ENCODE data around the gene GLCCI1.

Gene GLCCI1

GRCh38 chr7:7968544-7969305 is at the start of gene GLCCI1:
Gene GLCCI1, plus strand, starts transcription at chr7:7968796. Its CDS starts 555 bp downstream, at chr7:7969351.
- peak; percentile 98 for DNase-seq

- DNase-seq, result peak; percentile 13
These were observed 49.1 kb upstream of the GLCCI1 start for GRCh38 chr7:7919449-7919945.

GRCh38 chr7:7920056-7920455 is 48.5 kb upstream of the GLCCI1 start:
- no peak for DNase-seq

DNA sequence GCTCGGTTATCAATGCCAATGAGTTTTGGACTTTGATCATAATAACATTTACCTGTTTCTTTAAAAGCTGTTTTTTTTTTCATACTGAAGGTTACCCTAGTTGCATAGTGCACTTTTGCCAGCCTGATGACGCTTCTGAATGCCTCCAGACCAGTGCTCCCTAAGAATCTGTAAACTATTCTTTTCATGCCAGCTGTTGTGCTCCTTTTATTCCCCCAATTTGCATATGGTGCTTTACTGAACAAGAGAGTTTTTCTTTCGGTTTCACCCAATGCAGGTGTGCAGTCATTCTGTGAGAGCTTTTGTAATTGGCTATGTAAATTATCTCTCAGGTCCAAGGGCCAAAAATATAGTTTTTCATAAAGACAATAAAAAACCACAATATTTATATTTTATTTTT is 48.1 kb upstream of the GLCCI1 start:
- DNase-seq, result peak; percentile 49

GRCh38 chr7:7921830-7922229 is 46.8 kb upstream of the GLCCI1 start:
- DNase-seq, result no peak

- no peak for DNase-seq
These were observed 45.8 kb upstream of the GLCCI1 start for GRCh38 chr7:7922684-7923385.

GRCh38 chr7:7923818-7924217 is 44.8 kb upstream of the GLCCI1 start:
- DNase-seq, result no peak

GRCh38 chr7:7924303-7924702 is 44.3 kb upstream of the GLCCI1 start:
- DNase-seq, result no peak

- DNase-seq, result no peak
These were observed 37.0 kb upstream of the GLCCI1 start for GRCh38 chr7:7931626-7932025.

DNA sequence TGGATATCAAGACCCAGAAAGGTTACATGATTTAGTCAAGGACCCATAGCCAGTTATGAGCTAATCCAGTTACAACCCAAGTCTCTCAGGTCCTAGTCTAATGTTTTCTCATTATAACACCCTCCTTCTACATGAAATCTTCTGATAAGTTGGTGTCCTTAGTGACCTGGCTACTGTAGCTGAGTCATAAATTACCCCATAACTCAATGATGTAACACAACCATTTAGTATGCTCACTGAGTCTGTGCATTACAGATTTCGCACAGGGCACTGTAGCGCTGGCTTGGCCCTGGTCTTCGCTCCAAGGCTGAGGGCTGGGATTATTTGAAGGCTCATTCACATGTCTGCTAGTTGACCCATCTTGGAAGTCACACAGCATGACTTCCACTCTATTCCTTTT is 36.0 kb upstream of the GLCCI1 start:
- DNase-seq, result no peak

DNA sequence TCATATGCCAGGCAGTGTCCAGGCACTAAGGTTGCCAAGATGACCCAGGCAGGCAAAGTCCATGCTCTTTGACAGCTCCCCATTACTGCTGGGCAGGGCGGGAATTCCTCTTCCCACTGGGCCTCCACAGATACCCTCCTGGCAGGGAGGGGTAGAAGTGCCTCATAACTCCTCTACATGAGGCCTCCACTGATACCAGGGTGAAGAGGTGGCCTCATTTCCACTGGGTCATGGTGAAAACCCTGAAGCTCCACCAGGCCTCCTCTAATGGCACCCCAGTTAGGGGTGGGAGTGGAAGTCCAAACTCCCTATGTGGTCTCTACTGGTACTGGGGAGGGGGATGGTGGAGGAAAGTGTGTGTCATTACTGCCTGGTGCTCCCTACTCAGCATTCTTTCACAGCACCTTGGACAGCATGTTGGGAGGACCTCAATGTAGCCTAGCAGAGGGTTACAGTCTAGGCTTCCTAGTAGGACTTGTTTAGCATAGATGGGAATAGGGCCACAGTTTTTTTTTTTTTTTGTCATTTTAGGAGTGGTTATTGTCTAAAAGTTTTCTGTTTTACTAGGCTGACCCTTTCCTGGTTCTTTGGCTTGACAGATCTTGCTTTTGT is 34.6 kb upstream of the GLCCI1 start:
- no peak for DNase-seq

DNA sequence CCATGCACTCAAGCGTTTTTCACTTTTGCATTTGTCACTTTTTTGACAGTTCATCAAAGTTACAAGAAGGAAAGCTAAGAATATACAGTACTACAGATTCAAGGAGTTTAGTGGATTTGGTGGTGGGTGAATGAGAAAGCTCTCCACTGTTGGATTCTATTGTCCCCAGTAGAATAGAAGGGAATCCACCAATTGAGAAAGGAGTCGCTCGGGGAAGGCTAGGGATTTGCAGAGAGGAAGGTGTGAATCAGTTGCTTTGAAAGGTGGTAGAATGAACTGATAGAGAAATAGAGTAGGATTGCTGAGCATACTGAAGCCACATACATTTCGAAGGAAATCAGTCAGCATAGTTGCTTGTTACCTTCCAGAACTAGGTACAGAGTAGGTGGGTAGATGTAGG is 33.7 kb upstream of the GLCCI1 start:
- DNase-seq, result no peak

- no peak for DNase-seq
These were observed 30.1 kb upstream of the GLCCI1 start for GRCh38 chr7:7938471-7938870.

DNA sequence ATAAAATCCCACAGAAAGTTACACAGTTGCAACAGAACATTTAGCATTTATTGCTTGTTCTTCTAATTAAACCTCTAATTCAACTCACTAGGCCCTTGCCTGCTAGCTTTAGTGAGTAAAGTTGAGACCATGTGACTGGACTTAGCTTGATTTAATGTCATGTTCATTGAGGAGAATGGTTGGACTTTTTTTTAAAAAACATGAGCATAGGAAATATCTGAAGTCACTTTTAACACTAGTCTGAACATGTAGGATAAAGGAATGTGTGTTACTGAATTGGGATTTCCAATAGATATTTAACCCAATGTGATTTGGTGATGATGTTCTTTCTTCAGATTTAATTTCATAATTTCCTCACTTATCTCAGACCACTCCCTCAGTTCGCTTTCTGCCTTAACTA is 24.6 kb upstream of the GLCCI1 start:
- no peak for DNase-seq

GRCh38 chr7:7944619-7945282 is 23.8 kb upstream of the GLCCI1 start:
- DNase-seq, result peak; percentile 97

DNA sequence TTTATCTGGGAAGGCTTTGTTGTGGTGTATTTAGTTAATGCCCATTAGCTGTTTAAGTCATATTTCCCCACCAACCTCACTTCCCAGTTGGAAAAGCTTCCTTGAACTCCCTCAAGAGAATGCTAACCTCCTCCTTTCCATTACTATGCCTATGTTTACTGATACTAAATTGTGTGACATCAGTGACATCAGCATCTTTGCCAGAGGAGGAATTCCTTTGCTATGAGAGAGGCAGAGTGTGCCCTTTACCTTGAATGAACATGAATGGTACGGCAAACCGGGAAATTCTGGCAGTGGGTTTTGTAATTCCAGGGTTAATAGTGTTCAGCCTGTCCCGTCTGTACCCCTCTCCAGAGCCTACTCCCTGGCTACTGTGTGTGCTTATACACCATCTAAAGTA is 22.1 kb upstream of the GLCCI1 start:
- no peak for DNase-seq

GRCh38 chr7:7948232-7948631 is 20.4 kb upstream of the GLCCI1 start:
- DNase-seq, result no peak

DNA sequence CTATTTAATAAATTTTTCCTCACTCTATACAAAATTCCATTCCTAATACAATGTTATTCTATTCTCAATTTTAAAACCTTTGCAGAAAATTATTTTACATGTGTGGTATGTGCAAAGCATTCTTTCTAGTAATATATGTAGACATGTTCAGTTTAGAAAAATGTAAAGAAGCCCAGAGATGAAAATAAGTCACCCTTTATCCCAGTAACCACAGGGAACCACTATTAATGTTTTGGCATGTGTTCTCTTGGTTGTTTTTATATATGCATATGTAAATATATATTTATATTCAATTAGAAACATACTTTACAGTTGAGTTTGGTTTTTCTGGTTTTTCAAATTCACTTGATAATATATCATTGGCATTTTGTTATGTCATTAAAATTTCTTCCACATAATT is 14.8 kb upstream of the GLCCI1 start:
- no peak for DNase-seq

GRCh38 chr7:7956531-7957128 is 12.0 kb upstream of the GLCCI1 start:
- no peak for DNase-seq

DNA sequence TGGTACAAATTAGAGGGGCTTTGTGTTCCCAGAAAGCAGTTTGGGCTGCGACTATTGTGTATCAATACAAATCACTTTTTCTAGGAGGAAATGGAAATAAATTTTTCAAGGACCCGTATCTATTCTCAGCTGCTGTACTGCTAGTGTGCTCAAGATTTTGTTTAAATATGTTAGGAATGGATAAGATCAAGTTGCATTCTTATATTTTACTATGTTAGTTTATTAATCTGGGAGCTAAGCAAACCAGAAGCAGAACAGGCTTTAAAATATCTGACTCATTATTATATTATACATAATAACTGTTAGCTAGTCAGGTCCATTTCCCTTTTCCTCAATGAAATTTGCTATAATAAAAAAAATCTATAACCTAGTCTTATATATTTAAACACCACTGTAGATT is 11.1 kb upstream of the GLCCI1 start:
- DNase-seq, result no peak

DNA sequence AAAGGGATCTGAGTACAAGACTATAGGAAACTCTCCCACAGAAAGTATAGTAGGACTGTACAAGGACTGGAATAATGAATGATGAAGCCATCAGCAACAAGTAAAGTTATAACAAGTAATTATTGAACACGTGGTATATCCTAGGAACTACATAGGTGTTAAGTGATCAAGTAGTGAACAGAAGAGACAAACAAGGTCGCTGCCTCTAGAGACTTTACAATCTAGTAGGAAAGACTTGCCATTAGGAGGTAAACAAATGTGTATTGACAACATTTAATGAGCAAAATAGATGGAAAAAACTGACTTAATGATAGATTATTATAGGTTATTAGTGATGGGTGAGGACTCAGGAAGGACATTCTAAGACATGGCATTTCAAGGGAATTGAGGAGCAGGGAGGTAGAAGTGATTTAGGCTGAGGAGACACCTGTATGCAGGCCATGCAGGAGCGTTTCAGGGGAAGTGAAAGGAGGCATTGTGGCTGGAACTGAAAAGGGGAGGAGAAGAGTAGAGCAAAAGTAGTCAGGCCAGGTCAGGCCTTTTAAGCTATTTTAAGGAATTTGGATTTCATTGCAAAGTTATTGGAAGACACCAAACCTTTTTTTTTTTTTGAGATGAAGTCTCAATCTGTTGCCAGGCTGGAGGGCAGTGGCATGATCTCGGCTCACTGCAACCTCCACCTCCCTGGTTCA is 8.5 kb upstream of the GLCCI1 start:
- DNase-seq, result no peak

DNA sequence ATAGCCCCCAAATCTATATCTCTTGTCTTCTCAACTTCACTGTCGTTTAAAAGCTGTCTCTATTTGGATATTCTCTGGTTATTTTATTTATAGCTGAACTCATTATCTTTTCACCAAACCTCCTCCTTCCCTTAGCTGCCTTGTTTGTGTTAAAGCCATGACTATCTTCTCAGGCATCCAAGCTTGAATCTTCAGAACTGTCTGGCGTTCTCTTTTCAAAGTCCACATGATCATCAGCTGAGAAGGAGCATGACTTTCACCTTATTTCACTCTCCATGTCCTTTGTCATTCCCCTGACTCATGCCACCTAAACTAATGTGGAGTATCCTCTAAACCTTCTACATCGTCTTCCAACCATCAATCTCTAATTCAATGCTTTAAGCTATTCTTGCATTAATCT is 5.7 kb upstream of the GLCCI1 start:
- no peak for DNase-seq
